Measurements from ENCODE around the gene KIRREL3.

Gene KIRREL3

GRCh38 chr11:126833065-126833464 is 167.5 kb downstream of the KIRREL3 start:
- no peak for DNase-seq (ENCODE audit: low spot score in 2 of 2)
- Mint-ChIP-seq H3K27ac (no peak overlapping the region), H3K36me3 (no peaks in the 10 kb centered on the region), H3K4me1 (no peaks in the 10 kb centered on the region), H3K4me3 (no peak overlapping the region), H3K9me3 (no peaks in the 10 kb centered on the region)
- ATAC-seq = no peak

DNA sequence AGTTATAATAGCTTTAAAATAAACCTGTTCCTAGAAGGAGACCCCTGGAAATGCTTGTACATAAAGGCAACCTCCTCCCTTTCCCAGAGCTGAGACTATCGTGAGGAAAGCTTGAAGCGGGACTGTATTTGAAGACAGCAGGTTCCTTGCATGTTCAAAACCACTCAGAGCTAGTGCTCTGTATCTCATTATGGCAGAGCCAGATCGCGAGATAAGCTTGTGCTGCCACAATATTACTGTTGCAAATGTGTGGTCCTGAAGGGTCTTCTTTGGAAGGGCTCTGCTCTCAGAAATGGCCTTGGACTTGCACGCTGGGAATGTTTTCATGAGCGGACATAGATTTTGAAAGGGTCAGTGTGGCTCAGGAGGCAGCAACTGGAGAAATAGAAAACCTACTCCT is 168.2 kb downstream of the KIRREL3 start:
- no peak overlapping the region for H3K27ac Mint-ChIP-seq
- H3K9me3 Mint-ChIP-seq = no peaks in the 10 kb centered on the region
- H3K4me3 Mint-ChIP-seq = no peak overlapping the region
- no peak for ATAC-seq
- DNase-seq (ENCODE audit: low spot score in 2 of 2) = no peak
- no peaks in the 10 kb centered on the region for H3K36me3 Mint-ChIP-seq
- H3K4me1 Mint-ChIP-seq = no peaks in the 10 kb centered on the region

DNA sequence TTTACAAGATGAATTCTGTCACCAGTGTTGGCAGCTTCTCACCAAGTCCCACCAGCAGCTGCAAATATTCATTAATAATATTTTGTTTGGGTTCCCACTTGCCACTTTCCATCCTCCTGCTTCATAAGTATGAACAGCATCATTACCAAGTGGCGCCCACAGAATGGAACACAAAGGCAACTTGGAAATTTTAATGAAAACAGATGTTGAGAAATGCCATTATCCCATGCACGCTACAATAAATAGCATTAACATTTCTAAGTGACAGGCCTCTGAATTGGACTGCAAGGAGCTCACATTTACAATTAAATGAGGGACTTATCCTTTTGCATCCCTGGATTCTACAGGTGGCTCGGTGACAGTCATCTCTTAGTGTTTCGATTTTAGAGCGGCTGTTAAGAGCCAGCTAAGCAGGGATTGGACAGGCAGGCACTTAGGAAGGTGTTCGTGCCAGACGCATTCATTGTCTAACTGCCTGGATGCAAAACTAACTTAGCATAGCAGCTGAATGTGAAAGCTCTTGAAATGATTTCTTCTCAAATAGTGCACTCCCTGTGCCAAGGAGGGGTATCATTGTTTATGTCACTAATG is 170.3 kb downstream of the KIRREL3 start:
- ATAC-seq (no peak), DNase-seq (ENCODE audit: low spot score in 2 of 2) (no peak)
- Mint-ChIP-seq H3K9me3 (no peaks in the 10 kb centered on the region), H3K27ac (no peak overlapping the region), H3K4me3 (no peak overlapping the region), H3K36me3 (no peaks in the 10 kb centered on the region), H3K4me1 (no peaks in the 10 kb centered on the region)

DNA sequence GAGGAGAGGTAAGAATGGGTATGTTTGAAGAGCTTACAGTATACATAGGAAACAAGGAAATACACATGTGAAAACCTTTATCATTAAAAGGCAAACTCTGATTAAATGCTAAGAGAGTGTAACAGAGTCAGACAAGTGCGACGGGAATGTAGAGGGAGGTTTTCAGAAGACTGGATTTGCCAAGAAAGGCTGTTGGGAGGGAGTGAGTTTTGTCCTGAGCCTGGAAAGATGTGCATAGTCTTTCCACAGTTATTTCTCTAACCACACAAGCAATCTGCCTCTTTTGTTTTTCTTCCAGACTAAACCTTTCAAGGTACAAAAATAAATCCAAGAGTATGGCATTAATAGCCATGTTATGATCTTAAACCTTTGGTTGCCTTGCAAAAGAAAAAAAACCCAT is 170.9 kb downstream of the KIRREL3 start:
- no peak for ATAC-seq
- Mint-ChIP-seq H3K27ac (no peak overlapping the region), H3K4me1 (no peaks in the 10 kb centered on the region), H3K36me3 (no peaks in the 10 kb centered on the region), H3K4me3 (no peak overlapping the region), H3K9me3 (no peaks in the 10 kb centered on the region)
- no peak for DNase-seq (ENCODE audit: low spot score in 2 of 2)

- DNase-seq (ENCODE audit: low spot score in 2 of 2) (no peak), ATAC-seq (no peak)
- H3K27ac Mint-ChIP-seq = no peak overlapping the region
- no peaks in the 10 kb centered on the region for H3K36me3 Mint-ChIP-seq
- no peaks in the 10 kb centered on the region for H3K9me3 Mint-ChIP-seq
- peaks cover 5% of the 10 kb centered on the region for H3K4me1 Mint-ChIP-seq
- H3K4me3 Mint-ChIP-seq = no peak overlapping the region
These were observed 176.4 kb downstream of the KIRREL3 start for GRCh38 chr11:126824035-126824607.

DNA sequence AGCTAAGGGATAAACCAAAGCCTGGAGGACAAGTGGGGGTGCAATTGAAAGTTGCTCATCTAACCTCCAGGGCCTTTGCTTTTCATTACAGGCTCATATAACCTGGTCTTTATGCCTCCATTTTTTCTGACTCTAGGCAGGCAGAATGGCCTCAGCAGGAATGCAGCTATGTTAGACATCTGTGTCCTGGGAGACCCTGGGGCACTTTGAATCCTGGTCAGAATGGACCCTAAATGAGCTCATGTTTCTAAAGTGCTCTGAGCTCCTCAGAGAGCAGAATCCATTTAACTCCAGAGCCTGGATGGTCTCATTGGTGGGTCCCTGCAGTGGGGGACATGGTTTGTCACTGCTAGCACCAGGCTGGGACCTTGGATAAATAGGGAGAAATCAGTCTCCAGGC is 177.3 kb downstream of the KIRREL3 start:
- ATAC-seq = no peak
- DNase-seq (ENCODE audit: low spot score in 2 of 2) = no peak
- H3K36me3 Mint-ChIP-seq = no peaks in the 10 kb centered on the region
- no peak overlapping the region for H3K27ac Mint-ChIP-seq
- no peaks in the 10 kb centered on the region for H3K9me3 Mint-ChIP-seq
- no peak overlapping the region for H3K4me3 Mint-ChIP-seq
- peaks cover 5% of the 10 kb centered on the region for H3K4me1 Mint-ChIP-seq

DNA sequence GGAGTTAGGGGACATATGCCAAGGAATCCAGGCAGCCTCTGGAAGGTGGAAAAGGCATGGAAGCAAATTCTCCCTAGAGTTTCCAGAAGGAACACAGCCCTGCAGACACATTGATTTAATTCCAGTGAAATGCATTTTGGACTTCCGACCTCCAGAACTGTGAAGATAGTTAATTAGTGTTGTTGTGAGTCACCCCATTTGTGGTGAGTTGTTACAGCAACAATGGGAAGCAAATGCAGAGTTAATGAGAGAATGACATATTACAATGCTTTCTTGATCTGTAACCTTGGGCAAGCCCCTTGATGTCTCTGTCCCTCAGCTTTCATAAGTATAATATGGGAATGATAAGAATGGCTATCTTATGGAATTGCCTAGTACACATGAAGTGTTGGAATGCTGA is 178.7 kb downstream of the KIRREL3 start:
- Mint-ChIP-seq H3K9me3 (no peaks in the 10 kb centered on the region), H3K27ac (no peak overlapping the region), H3K36me3 (no peaks in the 10 kb centered on the region), H3K4me1 (peaks cover 5% of the 10 kb centered on the region), H3K4me3 (no peak overlapping the region)
- DNase-seq (ENCODE audit: low spot score in 2 of 2) (no peak), ATAC-seq (no peak)

GRCh38 chr11:126819194-126819593 is 181.4 kb downstream of the KIRREL3 start:
- DNase-seq (ENCODE audit: low spot score in 2 of 2) = no peak
- Mint-ChIP-seq H3K4me3 (no peak overlapping the region), H3K27ac (no peak overlapping the region), H3K4me1 (peaks cover 5% of the 10 kb centered on the region), H3K9me3 (no peaks in the 10 kb centered on the region), H3K36me3 (no peaks in the 10 kb centered on the region)
- ATAC-seq = no peak

DNA sequence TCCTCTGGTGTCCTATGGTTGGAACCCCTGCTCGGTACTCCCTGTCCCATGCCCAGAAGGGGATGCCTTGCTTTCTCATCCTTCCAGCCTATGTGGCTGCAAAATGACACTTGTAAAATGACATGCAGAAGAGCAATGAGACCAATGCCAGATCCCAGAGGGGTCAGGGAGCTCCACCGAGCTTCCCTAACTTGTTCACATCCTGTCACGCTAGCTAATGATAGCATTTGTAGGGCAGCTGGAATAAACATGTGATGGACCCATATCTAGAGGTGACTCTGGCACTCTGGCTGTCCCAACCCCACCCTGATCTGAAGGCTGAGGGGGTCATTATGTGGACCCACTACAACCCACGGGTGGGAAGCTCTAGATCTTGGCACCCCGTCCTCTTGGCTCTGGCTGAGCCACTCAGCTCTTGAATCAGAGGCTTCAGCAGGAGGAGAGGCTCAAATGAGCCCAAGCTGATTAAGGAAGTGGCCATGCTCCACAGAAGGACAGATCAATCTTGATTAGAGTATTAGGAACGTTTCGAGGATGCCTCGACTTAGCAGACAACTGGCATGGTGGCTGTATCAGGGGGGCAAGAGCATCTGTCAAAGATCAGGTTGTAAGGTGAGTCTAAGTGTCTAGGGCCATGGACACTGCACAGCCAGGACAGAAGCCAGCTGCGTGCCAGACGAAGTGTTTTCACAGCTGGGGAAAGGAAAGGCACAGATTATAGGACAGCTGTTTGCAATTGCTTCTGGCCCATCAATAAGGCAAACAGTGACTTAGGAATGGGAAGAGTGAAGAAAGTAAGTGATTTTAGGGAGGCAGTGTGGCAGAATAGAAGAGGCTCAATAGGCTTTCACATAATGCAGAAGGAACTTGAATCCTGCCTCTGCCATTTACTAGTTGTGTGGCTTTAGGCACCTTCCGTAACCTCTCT is 182.8 kb downstream of the KIRREL3 start:
- Mint-ChIP-seq H3K9me3 (no peaks in the 10 kb centered on the region), H3K4me1 (no peaks in the 10 kb centered on the region), H3K36me3 (no peaks in the 10 kb centered on the region), H3K4me3 (no peak overlapping the region), H3K27ac (no peak overlapping the region)
- peak; percentile 15 for ATAC-seq
- no peak for DNase-seq (ENCODE audit: low spot score in 2 of 2)

DNA sequence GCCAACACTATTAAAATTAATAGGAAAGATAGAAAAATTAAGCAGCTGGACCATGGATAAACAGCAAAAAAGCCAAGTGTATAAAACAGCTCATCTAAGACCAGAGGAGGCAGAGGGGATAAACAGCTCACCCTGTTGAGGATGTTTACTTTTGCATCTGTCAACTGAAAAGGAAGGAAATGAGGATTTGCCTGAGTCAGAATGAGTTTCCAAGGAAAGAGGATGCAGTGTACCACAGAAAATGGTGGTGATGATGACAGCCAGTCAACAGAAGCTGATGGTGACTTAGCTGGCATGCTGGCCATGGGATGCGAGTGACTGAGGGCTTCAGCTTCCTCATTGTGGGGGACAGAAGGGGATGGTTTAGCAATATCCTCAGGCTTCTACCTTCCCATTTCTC is 183.5 kb downstream of the KIRREL3 start:
- Mint-ChIP-seq H3K4me3 (no peak overlapping the region), H3K9me3 (no peaks in the 10 kb centered on the region), H3K4me1 (no peaks in the 10 kb centered on the region)

DNA sequence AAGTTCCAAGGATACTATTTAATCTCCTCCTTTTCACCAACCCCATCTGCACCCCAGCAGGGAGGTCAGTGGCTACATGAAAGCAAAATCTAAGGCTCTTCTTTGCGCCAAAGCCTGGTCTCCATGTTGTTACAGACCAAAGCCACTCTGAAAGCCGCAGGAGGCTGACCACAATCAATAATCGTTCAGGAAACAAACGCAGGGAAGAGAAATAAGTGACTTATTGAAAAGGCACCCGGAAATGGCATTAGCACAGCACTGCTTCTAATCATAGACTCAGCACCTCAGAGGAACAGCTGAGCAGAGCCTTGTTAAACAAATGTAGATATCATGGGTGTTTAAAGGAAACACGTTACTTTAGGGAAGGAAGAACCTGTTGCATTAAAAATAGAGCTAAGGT is 183.9 kb downstream of the KIRREL3 start:
- no peaks in the 10 kb centered on the region for H3K36me3 Mint-ChIP-seq
- ATAC-seq = no peak
- H3K4me3 Mint-ChIP-seq = no peak overlapping the region
- no peak overlapping the region for H3K27ac Mint-ChIP-seq
- DNase-seq (ENCODE audit: low spot score in 2 of 2) = no peak
- H3K4me1 Mint-ChIP-seq = no peaks in the 10 kb centered on the region
- H3K9me3 Mint-ChIP-seq = no peaks in the 10 kb centered on the region

More for the DNA sequence above, 183.5 kb downstream of the KIRREL3 start:
- Mint-ChIP-seq H3K36me3 (no peaks in the 10 kb centered on the region), H3K27ac (no peak overlapping the region)
- peak; percentile 25 for ATAC-seq
- DNase-seq (ENCODE audit: low spot score in 2 of 2) = no peak

GRCh38 chr11:126815111-126815510 is 185.5 kb downstream of the KIRREL3 start:
- Mint-ChIP-seq H3K4me3 (no peak overlapping the region), H3K4me1 (no peaks in the 10 kb centered on the region), H3K27ac (no peak overlapping the region), H3K36me3 (no peaks in the 10 kb centered on the region), H3K9me3 (no peaks in the 10 kb centered on the region)
- DNase-seq (ENCODE audit: low spot score in 2 of 2) (no peak), ATAC-seq (no peak)

- Mint-ChIP-seq H3K27ac (no peak overlapping the region), H3K9me3 (no peaks in the 10 kb centered on the region), H3K4me3 (no peak overlapping the region), H3K36me3 (no peaks in the 10 kb centered on the region), H3K4me1 (no peaks in the 10 kb centered on the region)
- peak; percentile 24 for ATAC-seq
- no peak for DNase-seq (ENCODE audit: low spot score in 2 of 2)
These were observed 189.8 kb downstream of the KIRREL3 start for GRCh38 chr11:126810776-126811175.

GRCh38 chr11:126809514-126810289 is 190.9 kb downstream of the KIRREL3 start:
- H3K27ac Mint-ChIP-seq = no peak overlapping the region
- H3K9me3 Mint-ChIP-seq = no peaks in the 10 kb centered on the region
- no peaks in the 10 kb centered on the region for H3K4me1 Mint-ChIP-seq
- no peak for DNase-seq (ENCODE audit: low spot score in 2 of 2)
- no peaks in the 10 kb centered on the region for H3K36me3 Mint-ChIP-seq
- H3K4me3 Mint-ChIP-seq = no peak overlapping the region
- ATAC-seq = no peak

DNA sequence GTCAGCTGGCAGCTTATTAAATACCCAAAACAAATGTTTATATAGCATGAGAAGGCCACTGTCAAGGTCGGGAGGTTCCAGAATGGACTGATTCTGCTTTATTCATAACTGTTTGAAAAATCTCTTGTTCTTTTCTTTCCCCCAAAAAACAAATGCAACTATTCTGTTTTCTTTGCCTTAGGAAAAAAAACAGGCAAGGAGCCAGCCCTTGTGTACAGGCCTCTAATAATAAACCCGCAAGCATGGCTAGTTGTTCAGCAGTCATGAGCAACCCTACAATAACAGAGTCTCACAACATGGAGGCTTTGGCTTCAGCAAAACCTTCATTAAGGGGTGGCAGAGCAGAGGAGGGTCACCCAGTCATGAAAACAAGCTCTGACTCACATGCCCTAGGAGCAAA is 191.7 kb downstream of the KIRREL3 start:
- ATAC-seq (no peak), DNase-seq (ENCODE audit: low spot score in 2 of 2) (no peak)
- H3K36me3 Mint-ChIP-seq = no peaks in the 10 kb centered on the region
- H3K4me1 Mint-ChIP-seq = no peaks in the 10 kb centered on the region
- no peak overlapping the region for H3K27ac Mint-ChIP-seq
- no peak overlapping the region for H3K4me3 Mint-ChIP-seq
- no peaks in the 10 kb centered on the region for H3K9me3 Mint-ChIP-seq

All from stimulated activated effector memory CD8-positive, alpha-beta T cell treated with anti-CD3 and anti-CD28 coated beads, Interleukin-12 subunit alpha, Interleukin-12 subunit beta, amount 100 ng/mL, for 72 hours (primary cell).